HCT116 (cell line): Measurements from ENCODE around the gene HFM1. TPM values are rescaled to one million over a fixed set of nuclear protein-coding genes. Genes with fewer than 3 reads are reported as not detected.

Experiments
- ATAC-seq: fragments of 200-7000 bp; cut with Tn5 transposase; 2 replicates; pipeline ENCODE4 v1.9.1; 2020; ENCODE audit warnings: mild to moderate bottlenecking, moderate library complexity
- BruUV-seq: library from RNA; stranded (reverse); fragments of 400-500 nt; replicated peaks from 2 replicates; lab custom pipeline; 2021; lab: Mats Ljungman, UMichigan
- CTCF ChIA-PET: fragments of 300-600 bp; sonication (Branson Sonifier 250); formaldehyde crosslinking; loops from one replicate; lab custom pipeline; 2021; ENCODE audit warnings: antibody characterized with exemption; lab: Charles Lee
- POLR2A ChIA-PET: fragments of 300-600, 350-600 bp; sonication (Branson Sonifier 250); formaldehyde crosslinking; loops from one replicate; lab custom pipeline; 2021; ENCODE audit warnings: antibody characterized with exemption; lab: Charles Lee
- RAD21 ChIA-PET, 2 experiments: fragments of 300-600 bp; sonication (Branson Sonifier 250); formaldehyde crosslinking; loops; one replicate each; lab custom pipeline; 2023; ENCODE audit warnings: low total read pairs in 2 of 2; ENCODE audit not compliant: uncharacterized antibody in 2 of 2, unreplicated experiment in 2 of 2, low non-redundant PET in 1 of 2; lab: Charles Lee
- DNase-seq: peaks from one replicate; pipeline ENCODE4 v3.0.0-alpha.2; 2010; ENCODE audit warnings: low read depth, low spot score
- H2AFZ ChIP-seq: fragments of 200-600 bp; shearing (Covaris generic), sonication (generic); 2 replicates; pipeline ENCODE4 v1.6.1; 2017; ENCODE audit warnings: low read depth, mixed run types, mixed read lengths, antibody characterized with exemption, low read length; ENCODE audit not compliant: poor library complexity, severe bottlenecking
- H3K27ac ChIP-seq: 2 replicates; pipeline ENCODE4 v1.5.1; 2012; ENCODE audit warnings: low read depth, low read length
- H3K27me3 ChIP-seq: fragments of 200-600 bp; sonication (generic); 2 replicates; pipeline ENCODE4 v1.6.1; 2016; ENCODE audit warnings: mixed run types, low read length, mixed read lengths; ENCODE audit not compliant: insufficient read depth
- H3K36me3 ChIP-seq, 2 experiments: fragments of 200-500 bp in 1 of 2; fragments of 200-600 bp in 1 of 2; sonication (Bioruptor generic) in 1 of 2; sonication (generic) in 1 of 2; 2 replicates each; pipeline versions ENCODE4 v1.5.1 to v1.6.1; 2014 to 2016; ENCODE audit warnings: low read length in 2 of 2, inconsistent platforms in 1 of 2, mixed read lengths in 1 of 2, mixed run types in 1 of 2; ENCODE audit not compliant: insufficient read depth in 2 of 2, control insufficient read depth in 1 of 2
- H3K4me1 ChIP-seq, 2 experiments: fragments of 200-600 bp in 1 of 2; sonication (generic) in 1 of 2; 2 replicates each; pipeline versions ENCODE4 v1.5.1 to v1.6.1; 2012 to 2017; ENCODE audit warnings: low read length in 2 of 2, inconsistent platforms in 1 of 2, mild to moderate bottlenecking in 1 of 2, mixed read lengths in 1 of 2, mixed run types in 1 of 2, moderate library complexity in 1 of 2; ENCODE audit not compliant: insufficient read depth in 2 of 2, control insufficient read depth in 1 of 2
- H3K4me2 ChIP-seq: fragments of 200-600 bp; sonication (generic); 2 replicates; pipeline ENCODE4 v1.6.1; 2017; ENCODE audit warnings: mixed run types, low read length, mixed read lengths
- H3K4me3 ChIP-seq, 2 experiments: fragments of 200-600 bp in 1 of 2; sonication (generic) in 1 of 2; replicated peaks in 1 of 2; 2 replicates each; pipeline ENCODE4 v1.5.1; 2011 to 2016; ENCODE audit warnings: low read length in 2 of 2, control low read depth in 1 of 2, low read depth in 1 of 2, mild to moderate bottlenecking in 1 of 2, mixed read lengths in 1 of 2, mixed run types in 1 of 2
- H3K79me2 ChIP-seq: fragments of 200-600 bp; sonication (generic); 2 replicates; pipeline ENCODE4 v1.6.1; 2017; ENCODE audit warnings: mild to moderate bottlenecking, mixed run types, low read length, moderate library complexity, mixed read lengths; ENCODE audit not compliant: insufficient read depth
- H3K9ac ChIP-seq: fragments of 200-600 bp; sonication (generic); 2 replicates; pipeline ENCODE4 v1.6.1; 2016; ENCODE audit warnings: low read length, mixed read lengths
- H3K9me2 ChIP-seq: fragments of 200-600 bp; sonication (generic), shearing (Covaris generic); 2 replicates; pipeline ENCODE4 v1.6.1; 2017; ENCODE audit warnings: mixed run types, mild to moderate bottlenecking, moderate library complexity; ENCODE audit not compliant: insufficient read depth
- H3K9me3 ChIP-seq, 2 experiments: fragments of 200-500 bp in 1 of 2; fragments of 200-600 bp in 1 of 2; sonication (Bioruptor generic) in 1 of 2; sonication (generic) in 1 of 2; 2 replicates each; pipeline ENCODE4 v1.6.1; 2014 to 2017; ENCODE audit warnings: low read length in 2 of 2, mixed read lengths in 2 of 2, inconsistent platforms in 1 of 2, low read depth in 1 of 2, mild to moderate bottlenecking in 1 of 2, mixed run types in 1 of 2, moderate library complexity in 1 of 2; ENCODE audit not compliant: control insufficient read depth in 1 of 2, insufficient read depth in 1 of 2
- H4K20me1 ChIP-seq: fragments of 200-600 bp; sonication (generic), shearing (Covaris generic); 2 replicates; pipeline ENCODE4 v1.6.1; 2017; ENCODE audit warnings: mixed run types, mild to moderate bottlenecking, moderate library complexity; ENCODE audit not compliant: insufficient read depth
- ATF3 ChIP-seq: IDR thresholded peaks from 2 replicates; pipeline ENCODE4 v1.6.1; 2012
- CBX3 ChIP-seq: IDR thresholded peaks from 2 replicates; pipeline ENCODE4 v1.6.1; 2012; ENCODE audit warnings: low read depth
- CTCF ChIP-seq, 3 experiments: fragments of 200-600 bp in 1 of 3; sonication (generic) in 1 of 3; IDR thresholded peaks in 2 of 3; conservative IDR thresholded peaks in 1 of 3; 2 replicates each; pipeline ENCODE4 v1.5.1; 2012 to 2017; ENCODE audit warnings: low read depth in 2 of 3, low read length in 2 of 3, antibody characterized with exemption in 1 of 3, borderline replicate concordance in 1 of 3, control low read depth in 1 of 3, mild to moderate bottlenecking in 1 of 3, mixed read lengths in 1 of 3, mixed run types in 1 of 3, moderate library complexity in 1 of 3; ENCODE audit not compliant: insufficient read depth in 1 of 3
- ELF1 ChIP-seq: IDR thresholded peaks from 2 replicates; pipeline ENCODE4 v1.6.1; 2012; ENCODE audit warnings: low read depth, borderline replicate concordance
- EZH2 ChIP-seq: fragments of 200-600 bp; sonication (generic); IDR thresholded peaks from 2 replicates; pipeline ENCODE4 v1.6.1; 2017; ENCODE audit warnings: antibody characterized with exemption, mixed run types
- EZH2phosphoT487 ChIP-seq: fragments of 200-600 bp; IDR thresholded peaks from 2 replicates; pipeline ENCODE4 v1.6.1; 2018; ENCODE audit warnings: antibody characterized with exemption, borderline replicate concordance
- MAX ChIP-seq: IDR thresholded peaks from 2 replicates; pipeline ENCODE4 v1.6.1; 2012
- POLR2AphosphoS5 ChIP-seq: IDR thresholded peaks from 2 replicates; pipeline ENCODE4 v1.6.1; 2011; ENCODE audit warnings: mild to moderate bottlenecking, low read depth, low read length, moderate library complexity
- RAD21 ChIP-seq: IDR thresholded peaks from 2 replicates; pipeline ENCODE4 v1.6.1; 2012; ENCODE audit warnings: low read depth, mild to moderate bottlenecking
- SIN3A ChIP-seq: IDR thresholded peaks from 2 replicates; pipeline ENCODE4 v1.6.1; 2012; ENCODE audit warnings: low read depth
- SP1 ChIP-seq: IDR thresholded peaks from 2 replicates; pipeline ENCODE4 v1.6.1; 2012; ENCODE audit warnings: low read depth
- SRF ChIP-seq: IDR thresholded peaks from 2 replicates; pipeline ENCODE4 v1.6.1; 2012; ENCODE audit warnings: low read depth
- TCF7L2 ChIP-seq: IDR thresholded peaks from 2 replicates; pipeline ENCODE4 v1.7.0; 2011; ENCODE audit warnings: borderline replicate concordance, inconsistent platforms; ENCODE audit not compliant: insufficient read depth, insufficient read length; ENCODE audit errors: extremely low read depth
- YY1 ChIP-seq: IDR thresholded peaks from 2 replicates; pipeline ENCODE4 v1.6.1; 2011; ENCODE audit warnings: low read length, low read depth, moderate library complexity, mild to moderate bottlenecking; ENCODE audit not compliant: insufficient replicate concordance; ENCODE audit errors: extremely low read depth
- ZBTB33 ChIP-seq: IDR thresholded peaks from 2 replicates; pipeline ENCODE4 v1.6.1; 2011; ENCODE audit warnings: mild to moderate bottlenecking, low read length, moderate library complexity; ENCODE audit not compliant: insufficient replicate concordance; ENCODE audit errors: extremely low read depth
- ZFX ChIP-seq: fragments of 450-650 bp; IDR thresholded peaks from 2 replicates; pipeline ENCODE4 v1.6.1; 2017
- ZNF274 ChIP-seq: fragments of 200-500 bp; sonication (Bioruptor generic); IDR thresholded peaks from 2 replicates; pipeline ENCODE4 v1.6.1; 2014; ENCODE audit warnings: mild to moderate bottlenecking, low read depth, low read length, inconsistent platforms
- intact Hi-C: fragments of 100-400 bp; cut with micrococcal nuclease; formaldehyde crosslinking; loops from 2 replicates; pipeline ENCODE4 v1.10.0; 2022
- total RNA-seq: library from RNA; stranded (reverse); gene quantifications from one replicate; pipeline ENCODE4 v1.2.1, GENCODE V29; 2021; ENCODE audit not compliant: unreplicated experiment

The HFM1 gene
- total RNA-seq, 1 experiment from 2014 or later = 0.07 TPM

GRCh38 chr1:91243171-91243570 is 161.5 kb downstream of the HFM1 start (continued):
- TF ChIP-seq SIN3A (no peak), ZFX (no peak), ELF1 (no peak), RAD21 (no peak), MAX (no peak)
- TF ChIP-seq, all 23 proteins: peak for 0

GRCh38 chr1:91234181-91234580 is 170.5 kb downstream of the HFM1 start:
- Histone ChIP-seq H3K4me2 (no peak overlapping the region), H4K20me1 (no peaks in the 10 kb centered on the region), H3K79me2 (no peaks in the 10 kb centered on the region), H3K27me3 (no peaks in the 10 kb centered on the region), H3K27ac (no peak overlapping the region), H3K36me3 (no peaks in the 10 kb centered on the region), H3K9me3 (no peaks in the 10 kb centered on the region), H3K4me1 (no peaks in the 10 kb centered on the region), H3K9ac (no peak overlapping the region), H2AFZ (no peak overlapping the region), H3K9me2 (no peaks in the 10 kb centered on the region), H3K4me3 (no peak overlapping the region)
- no TSS peak for BruUV-seq
- RAD21 ChIA-PET = no interaction called here
- CTCF ChIA-PET = no interaction called here
- no peak for ATAC-seq
- no peak for DNase-seq
- POLR2A ChIA-PET = no interaction called here
- intact Hi-C loops = no loop called here
- no peak for TF ChIP-seq MAX
- no peak for TF ChIP-seq EZH2phosphoT487
- no peak for TF ChIP-seq CTCF (IDR thresholded peaks at IDR 0.05 in 2 of 3, conservative IDR thresholded peaks at IDR 0.05 in 1 of 3; ENCODE audit: borderline replicate concordance in 1 of 3, insufficient read depth in 1 of 3, low read depth in 2 of 3, low read length in 2 of 3)
- TF ChIP-seq SP1 = no peak
- no peak for TF ChIP-seq ZFX
- TF ChIP-seq ZBTB33 = no peak
- no peak for TF ChIP-seq ELF1
- TF ChIP-seq YY1 = no peak
- TF ChIP-seq POLR2AphosphoS5 = no peak
- TF ChIP-seq SIN3A = no peak
- TF ChIP-seq SRF = no peak
- no peak for TF ChIP-seq ATF3
- no peak for TF ChIP-seq ZNF274
- no peak for TF ChIP-seq EZH2
- no peak for TF ChIP-seq TCF7L2
- TF ChIP-seq RAD21 = no peak
- TF ChIP-seq CBX3 = no peak
